CD4-positive, alpha-beta T cell (primary cell): Measurements from ENCODE around the gene DEFB121. TPM values are rescaled to one million over a fixed set of nuclear protein-coding genes. Genes with fewer than 3 reads are reported as not detected.

ENCODE experiments used
- ATAC-seq: fragments of 200-7000 bp; cut with Tn5 transposase; one replicate; pipeline ENCODE4 v1.10.0; 2022; ENCODE audit warnings: mild to moderate bottlenecking; ENCODE audit not compliant: poor library complexity
- CTCF ChIA-PET: fragments of 350-600 bp; sonication (Branson Sonifier 250); formaldehyde crosslinking; loops from one replicate; lab custom pipeline; 2021; ENCODE audit warnings: antibody characterized with exemption, inconsistent platforms; lab: Charles Lee
- POLR2A ChIA-PET: fragments of 350-600 bp; sonication (Branson Sonifier 250); formaldehyde crosslinking; loops from one replicate; lab custom pipeline; 2021; ENCODE audit warnings: antibody characterized with exemption, inconsistent platforms; lab: Charles Lee
- DNase-seq, 14 experiments: peaks; one replicate each; pipeline ENCODE4 v3.0.0-alpha.2; 2013 to 2020; ENCODE audit warnings: mixed read lengths in 2 of 14
- H3K27ac ChIP-seq, 2 donors: one replicate each; pipeline versions ENCODE4 v1.5.1 to v1.7.0; 2013; ENCODE audit warnings: low read length in 2 of 2, low read depth in 1 of 2, mild to moderate bottlenecking in 1 of 2
- H3K27me3 ChIP-seq, 2 experiments: 1 replicate in 1 of 2; 2 replicates in 1 of 2; pipeline versions ENCODE4 v1.6.1 to v1.7.0; 2013; ENCODE audit warnings: low read length in 2 of 2, control low read depth in 1 of 2, mild to moderate bottlenecking in 1 of 2, moderate library complexity in 1 of 2; ENCODE audit not compliant: insufficient read depth in 2 of 2, control insufficient read depth in 1 of 2
- H3K36me3 ChIP-seq: one replicate; pipeline ENCODE4 v1.6.1; 2013; ENCODE audit warnings: low read length, control low read depth; ENCODE audit not compliant: insufficient read depth
- H3K4me1 ChIP-seq: one replicate; pipeline ENCODE4 v1.6.1; 2013; ENCODE audit warnings: low read length, control low read depth; ENCODE audit not compliant: insufficient read depth
- H3K4me3 ChIP-seq: one replicate; pipeline ENCODE4 v1.5.1; 2013; ENCODE audit warnings: mild to moderate bottlenecking, low read length, moderate library complexity
- H3K9me3 ChIP-seq, 2 experiments: 1 replicate in 1 of 2; 2 replicates in 1 of 2; pipeline versions ENCODE4 v1.6.1 to v1.7.0; 2013; ENCODE audit warnings: low read length in 2 of 2, mild to moderate bottlenecking in 2 of 2, control low read depth in 1 of 2, moderate library complexity in 1 of 2; ENCODE audit not compliant: control insufficient read depth in 1 of 2, insufficient read depth in 1 of 2
- H3K27ac Mint-ChIP-seq: one replicate; pipeline ENCODE4 v1.8.0; 2020; ENCODE audit warnings: mixed read lengths
- H3K27me3 Mint-ChIP-seq: one replicate; pipeline ENCODE4 v1.8.0; 2021; ENCODE audit warnings: mixed read lengths
- H3K36me3 Mint-ChIP-seq: one replicate; pipeline ENCODE4 v1.8.0; 2021; ENCODE audit warnings: low read depth, mixed read lengths
- H3K4me1 Mint-ChIP-seq: one replicate; pipeline ENCODE4 v1.8.0; 2021; ENCODE audit warnings: low read depth, mixed read lengths
- H3K4me3 Mint-ChIP-seq: one replicate; pipeline ENCODE4 v1.8.0; 2020; ENCODE audit warnings: mild to moderate bottlenecking, mixed read lengths
- H3K9me3 Mint-ChIP-seq: one replicate; pipeline ENCODE4 v1.8.0; 2020; ENCODE audit warnings: mixed read lengths
- intact Hi-C, 2 experiments: fragments of 100-400 bp; cut with DNase I in 1 of 2; cut with micrococcal nuclease in 1 of 2; formaldehyde crosslinking; loops; one replicate each; pipeline versions ENCODE4 v1.15.1 to v1.9.0; 2023 to 2025; cut with DNase I, micrococcal nuclease
- total RNA-seq, 174 experiments: library from RNA in 2 of 174; stranded (reverse) in 2 of 174; gene quantifications; one replicate each; pipeline ENCODE4 v1.2.3 and lab custom pipeline; 2021 to 2026
- TF ChIP-seq, protein P1 (sequence below): fragments of 200-600 bp; IDR thresholded peaks from one replicate; pipeline ENCODE4 v1.8.0; 2022; ENCODE audit warnings: antibody characterized with exemption, mild to moderate bottlenecking

DEFB121 gene
- total RNA-seq, 2 experiments from 2014 or later: not detected

DNA sequence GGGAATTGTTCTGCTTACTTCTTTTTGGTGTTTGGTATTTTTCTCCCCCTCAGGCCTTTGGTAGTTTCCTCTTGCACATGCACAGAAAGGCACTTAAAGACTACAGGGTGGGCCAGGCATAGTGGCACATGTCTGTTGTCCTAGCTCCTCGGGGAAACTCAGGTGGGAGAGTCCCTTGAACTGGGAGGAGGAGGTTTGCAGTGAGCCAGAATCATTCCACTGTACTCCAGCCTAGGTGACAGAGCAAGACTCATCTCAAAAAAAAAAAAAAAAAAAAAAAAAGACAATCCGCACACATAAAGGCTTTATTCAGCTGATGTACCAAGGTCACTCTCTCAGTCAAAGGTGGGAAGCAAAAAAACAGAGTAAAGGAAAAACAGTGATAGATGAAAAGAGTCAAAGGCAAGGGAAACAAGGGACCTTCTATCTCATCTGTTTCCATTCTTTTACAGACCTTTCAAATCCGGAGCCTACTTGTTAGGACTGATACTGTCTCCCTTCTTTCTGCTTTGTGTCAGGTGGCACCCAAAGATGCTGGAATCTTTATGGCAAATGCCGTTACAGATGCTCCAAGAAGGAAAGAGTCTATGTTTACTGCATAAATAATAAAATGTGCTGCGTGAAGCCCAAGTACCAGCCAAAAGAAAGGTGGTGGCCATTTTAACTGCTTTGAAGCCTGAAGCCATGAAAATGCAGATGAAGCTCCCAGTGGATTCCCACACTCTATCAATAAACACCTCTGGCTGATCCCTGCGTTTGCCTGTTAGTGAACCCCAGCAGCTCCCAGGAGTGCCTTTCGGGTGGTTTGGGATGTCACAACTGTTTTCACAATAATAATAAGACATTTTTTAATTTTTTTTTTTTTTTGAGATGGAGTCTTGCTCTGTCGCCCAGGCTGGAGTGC, 43.7 kb upstream of the DEFB121 start:
- Histone ChIP-seq H3K27me3 (peaks cover 0 to 4% of the 10 kb centered on the region in 2 experiments), H3K4me1 (no peaks in the 10 kb centered on the region), H3K9me3 (no peaks in the 10 kb centered on the region), H3K4me3 (no peak overlapping the region), H3K27ac (no peak overlapping the region), H3K36me3 (no peaks in the 10 kb centered on the region)
- Mint-ChIP-seq H3K4me3 (no peak overlapping the region), H3K9me3 (no peaks in the 10 kb centered on the region), H3K27me3 (peaks cover 26% of the 10 kb centered on the region), H3K27ac (no peak overlapping the region), H3K36me3 (no peaks in the 10 kb centered on the region), H3K4me1 (no peaks in the 10 kb centered on the region)
- ChIA-PET CTCF (interaction anchor here (0.9 kb wide), 1 partner anchor 11 kb away, joined by 3 read pairs; no protein-coding TSS in a partner anchor), POLR2A (no interaction called here)
- TF ChIP-seq, protein P1, sequence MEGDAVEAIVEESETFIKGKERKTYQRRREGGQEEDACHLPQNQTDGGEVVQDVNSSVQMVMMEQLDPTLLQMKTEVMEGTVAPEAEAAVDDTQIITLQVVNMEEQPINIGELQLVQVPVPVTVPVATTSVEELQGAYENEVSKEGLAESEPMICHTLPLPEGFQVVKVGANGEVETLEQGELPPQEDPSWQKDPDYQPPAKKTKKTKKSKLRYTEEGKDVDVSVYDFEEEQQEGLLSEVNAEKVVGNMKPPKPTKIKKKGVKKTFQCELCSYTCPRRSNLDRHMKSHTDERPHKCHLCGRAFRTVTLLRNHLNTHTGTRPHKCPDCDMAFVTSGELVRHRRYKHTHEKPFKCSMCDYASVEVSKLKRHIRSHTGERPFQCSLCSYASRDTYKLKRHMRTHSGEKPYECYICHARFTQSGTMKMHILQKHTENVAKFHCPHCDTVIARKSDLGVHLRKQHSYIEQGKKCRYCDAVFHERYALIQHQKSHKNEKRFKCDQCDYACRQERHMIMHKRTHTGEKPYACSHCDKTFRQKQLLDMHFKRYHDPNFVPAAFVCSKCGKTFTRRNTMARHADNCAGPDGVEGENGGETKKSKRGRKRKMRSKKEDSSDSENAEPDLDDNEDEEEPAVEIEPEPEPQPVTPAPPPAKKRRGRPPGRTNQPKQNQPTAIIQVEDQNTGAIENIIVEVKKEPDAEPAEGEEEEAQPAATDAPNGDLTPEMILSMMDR: no peak
- DNase-seq (no peak), ATAC-seq (no peak)
- intact Hi-C loops: no loop called here

DNA sequence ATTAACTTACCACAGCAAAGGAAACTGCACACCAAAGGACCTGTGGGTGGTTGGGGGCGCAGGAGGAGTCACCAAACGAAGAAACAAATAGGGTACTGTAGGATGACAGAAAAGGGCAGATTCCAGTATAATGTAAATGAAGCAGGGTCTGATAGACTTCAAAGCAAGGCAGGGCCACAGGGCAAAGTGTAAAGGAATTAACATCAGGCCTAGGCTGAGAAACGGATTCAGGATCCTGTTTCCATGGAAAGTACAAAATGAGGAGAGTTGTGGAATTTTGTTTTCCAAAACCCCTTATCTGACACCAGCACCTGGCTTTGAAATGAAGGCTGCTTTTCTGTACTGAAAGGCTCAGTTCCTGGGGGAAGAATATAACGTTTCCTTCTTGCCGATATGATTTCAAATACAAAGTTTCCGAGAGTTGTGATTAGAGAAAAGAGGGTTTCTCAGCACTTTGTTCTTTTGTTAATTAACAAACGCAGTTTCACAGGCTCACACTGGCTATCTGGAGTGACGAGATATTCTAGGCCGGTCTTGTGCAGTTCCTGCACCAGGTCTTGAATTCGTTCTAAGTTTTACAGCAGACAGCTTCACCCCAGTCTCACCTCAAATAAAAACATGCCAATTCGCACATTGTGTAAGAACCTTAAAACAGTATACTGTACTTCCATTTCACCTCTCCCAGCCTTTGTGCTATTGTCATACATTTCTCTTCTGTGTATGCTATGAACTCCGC, 40.2 kb upstream of the DEFB121 start:
- ATAC-seq (no peak), DNase-seq (no peak)
- Histone ChIP-seq H3K27ac (no peak overlapping the region), H3K36me3 (no peaks in the 10 kb centered on the region), H3K4me1 (no peaks in the 10 kb centered on the region), H3K4me3 (no peak overlapping the region), H3K27me3 (peaks cover 0 to 4% of the 10 kb centered on the region in 2 experiments), H3K9me3 (no peaks in the 10 kb centered on the region)
- intact Hi-C loops: no loop called here
- POLR2A ChIA-PET: no interaction called here
- Mint-ChIP-seq H3K36me3 (no peaks in the 10 kb centered on the region), H3K4me3 (no peak overlapping the region), H3K27ac (no peak overlapping the region), H3K9me3 (no peaks in the 10 kb centered on the region), H3K27me3 (peaks cover 36% of the 10 kb centered on the region), H3K4me1 (no peaks in the 10 kb centered on the region)
- TF ChIP-seq, protein P1: no peak
- CTCF ChIA-PET: no interaction called here

DNA sequence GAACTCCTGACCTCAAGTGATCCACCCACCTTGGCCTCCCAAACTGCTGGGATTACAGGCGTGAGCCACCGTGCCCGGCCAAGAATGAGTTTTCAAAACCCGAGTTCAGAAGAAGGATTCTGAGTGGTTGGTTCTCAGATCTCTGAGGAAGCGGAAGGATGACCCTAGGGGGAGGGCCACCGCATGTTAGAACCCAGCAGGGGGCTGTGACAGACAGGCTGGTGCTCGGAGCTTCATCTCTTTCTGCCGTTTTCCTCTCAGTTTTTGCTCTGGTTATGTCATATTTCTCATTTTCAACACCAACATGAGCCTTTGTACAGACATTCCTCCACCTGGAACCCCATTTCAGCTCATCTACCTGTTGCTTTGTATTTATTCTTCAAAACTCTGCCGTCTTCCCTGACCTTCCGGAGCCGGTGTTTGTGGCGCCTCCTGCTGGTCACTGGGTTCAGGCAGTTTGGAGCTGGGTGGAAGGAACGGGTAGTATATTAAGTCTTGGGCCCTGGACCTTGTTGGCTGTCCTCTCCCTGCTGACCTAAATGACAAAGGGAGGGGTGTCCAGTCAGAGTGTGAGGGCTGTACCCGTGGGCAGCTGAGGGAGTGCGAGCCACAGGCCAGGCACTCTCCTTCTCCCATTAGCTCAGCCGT, 34.1 kb upstream of the DEFB121 start, which contains the start of gene DEFB123:
TSS of gene DEFB123 (plus strand) at position 621 of the 648 bp plus-strand sequence. CDS start 67 bp downstream, outside the sequence.
- Histone ChIP-seq H3K4me1 (no peaks in the 10 kb centered on the region), H3K4me3 (no peak within 1 kb of the TSS), H3K27me3 (no peaks in the 10 kb centered on the region), H3K9me3 (no peaks in the 10 kb centered on the region), H3K36me3 (no peaks in the 10 kb centered on the region), H3K27ac (no peak within 1 kb of the TSS)
- no peak for ATAC-seq
- TF ChIP-seq, protein P1: no peak
- DNase-seq: no peak
- no peaks in the 10 kb centered on the region for H3K36me3 Mint-ChIP-seq
- H3K4me1 Mint-ChIP-seq: no peaks in the 10 kb centered on the region
- intact Hi-C loops: no loop called here
- no peak within 1 kb of the TSS for H3K4me3 Mint-ChIP-seq
- H3K27me3 Mint-ChIP-seq: peaks cover 39% of the 10 kb centered on the region
- no peaks in the 10 kb centered on the region for H3K9me3 Mint-ChIP-seq
- no peak within 1 kb of the TSS for H3K27ac Mint-ChIP-seq
- ChIA-PET CTCF (no interaction called here), POLR2A (no interaction called here)
